ENCODE data around the gene RNU7-1.
A peak's percentile ranks its signal among the peaks of the same experiment; 100 is the strongest.

Gene RNU7-1

GRCh38 chr12:6921996-6922946, 21.3 kb upstream of the RNU7-1 start:
- TF ChIP-seq POLR2AphosphoS5 (IDR thresholded peaks at IDR 0.05; ENCODE audit: low read depth, low read length) (no peak), POLR2A (IDR thresholded peaks at IDR 0.05; ENCODE audit: low read depth, low read length) (no peak), TAF1 (IDR thresholded peaks at IDR 0.05; ENCODE audit: borderline replicate concordance, low read depth, low read length) (no peak)
- no peak for DNase-seq (ENCODE audit: insufficient read length)
- peak; percentile 9 for FAIRE-seq

- FAIRE-seq = peak; percentile 21
- DNase-seq (ENCODE audit: insufficient read length) = no peak
- TF ChIP-seq POLR2A (IDR thresholded peaks at IDR 0.05; ENCODE audit: low read depth, low read length) (no peak), POLR2AphosphoS5 (IDR thresholded peaks at IDR 0.05; ENCODE audit: low read depth, low read length) (no peak), TAF1 (IDR thresholded peaks at IDR 0.05; ENCODE audit: borderline replicate concordance, low read depth, low read length) (no peak)
Measured at GRCh38 chr12:6923003-6923732, 20.4 kb upstream of the RNU7-1 start.

GRCh38 chr12:6923851-6924250, 19.8 kb upstream of the RNU7-1 start:
- DNase-seq (ENCODE audit: insufficient read length) (no peak), FAIRE-seq (no peak)
- TF ChIP-seq TAF1 (IDR thresholded peaks at IDR 0.05; ENCODE audit: borderline replicate concordance, low read depth, low read length) = no peak
- no peak for TF ChIP-seq POLR2A (IDR thresholded peaks at IDR 0.05; ENCODE audit: low read depth, low read length)
- TF ChIP-seq POLR2AphosphoS5 (IDR thresholded peaks at IDR 0.05; ENCODE audit: low read depth, low read length) = no peak

- DNase-seq (ENCODE audit: insufficient read length) = no peak
- no peak for FAIRE-seq
- TF ChIP-seq POLR2AphosphoS5 (IDR thresholded peaks at IDR 0.05; ENCODE audit: low read depth, low read length) = no peak
- no peak for TF ChIP-seq TAF1 (IDR thresholded peaks at IDR 0.05; ENCODE audit: borderline replicate concordance, low read depth, low read length)
- TF ChIP-seq POLR2A (IDR thresholded peaks at IDR 0.05; ENCODE audit: low read depth, low read length) = no peak
Measured at GRCh38 chr12:6925239-6925539, 18.4 kb upstream of the RNU7-1 start.

- DNase-seq (ENCODE audit: insufficient read length) (no peak), FAIRE-seq (no peak)
- TF ChIP-seq TAF1 (IDR thresholded peaks at IDR 0.05; ENCODE audit: borderline replicate concordance, low read depth, low read length) (no peak), POLR2A (IDR thresholded peaks at IDR 0.05; ENCODE audit: low read depth, low read length) (no peak), POLR2AphosphoS5 (IDR thresholded peaks at IDR 0.05; ENCODE audit: low read depth, low read length) (no peak)
Measured at GRCh38 chr12:6925540-6926279, 17.9 kb upstream of the RNU7-1 start.

- FAIRE-seq = no peak
- DNase-seq (ENCODE audit: insufficient read length) = peak; percentile 73
- TF ChIP-seq POLR2A (IDR thresholded peaks at IDR 0.05; ENCODE audit: low read depth, low read length) (peak; percentile 41; the same call in 1 of the 2 replicates), POLR2AphosphoS5 (IDR thresholded peaks at IDR 0.05; ENCODE audit: low read depth, low read length) (0 out of 2 replicates have a peak, but pooled peaks have one; percentile 26), TAF1 (IDR thresholded peaks at IDR 0.05; ENCODE audit: borderline replicate concordance, low read depth, low read length) (no peak)
Measured at GRCh38 chr12:6927379-6928021, 16.1 kb upstream of the RNU7-1 start, which contains the start of gene ATN1. Gene ATN1 (plus strand): TSS chr12:6927959. CDS start chr12:6934002, 6,043 bp downstream.

GRCh38 chr12:6928022-6928702, 15.5 kb upstream of the RNU7-1 start:
- FAIRE-seq (no peak), DNase-seq (ENCODE audit: insufficient read length) (peak; percentile 56)
- TF ChIP-seq POLR2A (IDR thresholded peaks at IDR 0.05; ENCODE audit: low read depth, low read length) = no peak
- no peak for TF ChIP-seq TAF1 (IDR thresholded peaks at IDR 0.05; ENCODE audit: borderline replicate concordance, low read depth, low read length)
- no peak for TF ChIP-seq POLR2AphosphoS5 (IDR thresholded peaks at IDR 0.05; ENCODE audit: low read depth, low read length)

- FAIRE-seq (no peak), DNase-seq (ENCODE audit: insufficient read length) (no peak)
- TF ChIP-seq POLR2A (IDR thresholded peaks at IDR 0.05; ENCODE audit: low read depth, low read length) = no peak
- TF ChIP-seq TAF1 (IDR thresholded peaks at IDR 0.05; ENCODE audit: borderline replicate concordance, low read depth, low read length) = no peak
- no peak for TF ChIP-seq POLR2AphosphoS5 (IDR thresholded peaks at IDR 0.05; ENCODE audit: low read depth, low read length)
Measured at GRCh38 chr12:6928703-6929407, 14.8 kb upstream of the RNU7-1 start.

- TF ChIP-seq POLR2AphosphoS5 (IDR thresholded peaks at IDR 0.05; ENCODE audit: low read depth, low read length) (no peak), POLR2A (IDR thresholded peaks at IDR 0.05; ENCODE audit: low read depth, low read length) (no peak), TAF1 (IDR thresholded peaks at IDR 0.05; ENCODE audit: borderline replicate concordance, low read depth, low read length) (no peak)
- FAIRE-seq = no peak
Measured at GRCh38 chr12:6929466-6930452, 13.9 kb upstream of the RNU7-1 start.

More at GRCh38 chr12:6929466-6930452, 13.9 kb upstream of the RNU7-1 start:
- no peak for DNase-seq (ENCODE audit: insufficient read length)
